IPS DF 4.7 (cell line): ENCODE data around the gene ZNG1C.
"Not testable (repeated sequence)": the region's sequence is repeated elsewhere in the genome, so short reads cannot be mapped to it uniquely, and the experiment has no call there.

Experiments
- DNase-seq: peaks from one replicate; pipeline ENCODE4 v3.0.0-alpha.2; 2013; ENCODE audit warnings: low spot score; ENCODE audit errors: extremely low read depth

Gene ZNG1C

DNA sequence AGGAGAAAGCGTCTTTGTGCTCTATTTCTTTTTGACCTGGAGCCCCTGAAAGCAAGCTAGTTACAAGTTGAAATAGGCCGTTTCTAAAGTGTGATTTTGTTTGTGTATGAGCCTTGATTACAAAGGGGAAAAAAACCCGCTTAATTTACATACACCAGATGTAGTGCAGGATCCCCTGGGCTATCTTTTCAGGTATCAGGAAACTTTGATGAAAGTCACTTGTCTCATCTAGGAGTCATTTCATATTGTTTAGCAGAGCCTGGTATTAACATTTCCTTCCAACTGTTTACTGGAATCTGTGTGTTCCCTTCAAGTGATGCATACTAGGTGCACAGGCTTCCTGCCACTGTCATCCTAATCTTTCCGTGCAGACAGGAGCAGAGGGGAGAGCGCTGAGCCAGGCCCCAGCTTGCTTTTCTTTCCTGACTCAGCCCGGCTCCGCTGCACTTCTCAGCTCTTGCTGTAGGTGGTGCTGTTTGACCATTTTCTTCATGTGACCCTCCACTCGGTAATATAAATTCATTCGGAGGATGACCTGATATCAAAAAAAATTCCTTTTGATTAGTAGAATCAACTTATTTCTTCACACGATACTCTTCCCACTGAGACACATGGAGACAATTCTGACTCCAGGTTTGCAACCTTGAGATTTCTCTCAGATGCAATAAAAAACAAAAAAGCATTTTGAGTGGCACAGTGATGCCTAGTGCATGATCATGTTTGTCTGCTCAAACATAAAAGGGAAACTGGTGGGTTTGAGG lies 100.7 kb downstream of the ZNG1C start:
- not testable (repeated sequence) for DNase-seq

DNA sequence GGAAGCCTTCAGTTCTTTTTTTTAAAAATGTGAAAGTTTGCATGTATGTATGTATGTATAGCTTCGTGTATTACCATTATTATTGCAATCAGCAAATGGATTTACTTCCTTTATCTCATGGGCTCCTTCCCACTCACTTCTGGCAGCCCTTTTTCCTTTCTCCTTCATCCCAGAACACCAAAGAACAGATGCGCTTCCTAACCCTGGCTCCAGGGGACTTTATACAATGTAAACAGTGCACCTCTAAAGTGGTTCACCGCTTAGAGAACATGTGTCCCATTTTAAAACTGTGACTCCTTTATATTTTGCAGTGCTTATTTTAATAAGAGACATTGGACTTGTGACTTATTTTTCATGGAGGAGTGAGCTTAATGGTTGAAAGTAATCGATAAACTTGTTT lies 101.5 kb downstream of the ZNG1C start:
- DNase-seq: not testable (repeated sequence)

DNA sequence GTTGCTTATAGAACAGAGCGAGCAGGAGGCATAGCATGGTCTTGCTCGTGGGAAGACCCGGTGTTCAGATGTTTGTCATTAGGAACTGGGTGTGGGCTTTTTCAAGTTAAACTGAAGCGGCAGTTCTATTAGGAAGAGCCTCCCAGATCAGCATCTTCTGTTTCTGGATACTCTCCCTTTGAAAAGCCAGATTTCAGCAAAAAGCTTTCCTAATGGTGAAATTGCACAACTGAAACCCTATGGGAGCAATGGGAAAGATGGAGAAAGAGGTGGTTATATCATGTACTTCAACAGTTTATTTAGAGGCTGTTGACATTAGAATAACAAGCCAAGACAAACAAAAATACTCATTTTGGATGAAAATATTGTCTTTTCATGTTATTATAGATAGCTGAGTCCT lies 102.2 kb downstream of the ZNG1C start:
- DNase-seq: not testable (repeated sequence)
